ENCODE data around the gene CEBPB.
"Not testable (repeated sequence)": the region's sequence is repeated elsewhere in the genome, so short reads cannot be mapped to it uniquely, and the experiment has no call there.

The CEBPB gene
- total RNA-seq = 109 to 591 (median 213) reads per million in 18 experiments

DNA sequence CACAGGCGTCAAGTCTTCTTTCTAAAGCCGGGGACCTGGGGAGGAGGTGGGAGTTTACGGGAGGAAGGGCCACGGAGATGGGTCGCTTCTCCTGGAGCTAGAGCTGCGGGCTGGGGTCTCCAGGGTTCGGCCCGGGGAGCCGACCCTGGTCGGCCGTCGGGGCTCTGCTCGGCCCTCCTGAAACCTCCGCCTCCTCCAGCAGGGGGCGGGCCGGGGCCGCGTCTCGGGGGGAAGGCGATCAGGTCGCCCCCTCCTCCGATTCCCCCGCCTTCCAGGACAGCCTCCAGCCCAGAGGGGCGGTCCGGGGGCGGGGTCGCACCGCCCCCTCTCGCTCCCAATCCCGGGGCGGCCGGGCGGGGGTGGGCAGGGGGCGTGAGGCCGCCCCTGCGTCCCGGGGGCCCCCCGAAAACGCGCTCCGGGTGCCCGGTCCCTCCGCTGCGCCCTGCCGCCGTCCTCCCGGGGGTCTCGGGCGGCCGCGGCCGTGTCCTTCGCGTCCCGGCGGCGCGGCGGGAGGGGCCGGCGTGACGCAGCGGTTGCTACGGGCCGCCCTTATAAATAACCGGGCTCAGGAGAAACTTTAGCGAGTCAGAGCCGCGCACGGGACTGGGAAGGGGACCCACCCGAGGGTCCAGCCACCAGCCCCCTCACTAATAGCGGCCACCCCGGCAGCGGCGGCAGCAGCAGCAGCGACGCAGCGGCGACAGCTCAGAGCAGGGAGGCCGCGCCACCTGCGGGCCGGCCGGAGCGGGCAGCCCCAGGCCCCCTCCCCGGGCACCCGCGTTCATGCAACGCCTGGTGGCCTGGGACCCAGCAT, at the start of gene CEBPB:
Gene CEBPB (plus strand): TSS at position 580 of the 814 bp plus-strand sequence. CDS start 204 bp downstream, at position 784.
- DNase-seq = peak; percentile 95 to 96

DNA sequence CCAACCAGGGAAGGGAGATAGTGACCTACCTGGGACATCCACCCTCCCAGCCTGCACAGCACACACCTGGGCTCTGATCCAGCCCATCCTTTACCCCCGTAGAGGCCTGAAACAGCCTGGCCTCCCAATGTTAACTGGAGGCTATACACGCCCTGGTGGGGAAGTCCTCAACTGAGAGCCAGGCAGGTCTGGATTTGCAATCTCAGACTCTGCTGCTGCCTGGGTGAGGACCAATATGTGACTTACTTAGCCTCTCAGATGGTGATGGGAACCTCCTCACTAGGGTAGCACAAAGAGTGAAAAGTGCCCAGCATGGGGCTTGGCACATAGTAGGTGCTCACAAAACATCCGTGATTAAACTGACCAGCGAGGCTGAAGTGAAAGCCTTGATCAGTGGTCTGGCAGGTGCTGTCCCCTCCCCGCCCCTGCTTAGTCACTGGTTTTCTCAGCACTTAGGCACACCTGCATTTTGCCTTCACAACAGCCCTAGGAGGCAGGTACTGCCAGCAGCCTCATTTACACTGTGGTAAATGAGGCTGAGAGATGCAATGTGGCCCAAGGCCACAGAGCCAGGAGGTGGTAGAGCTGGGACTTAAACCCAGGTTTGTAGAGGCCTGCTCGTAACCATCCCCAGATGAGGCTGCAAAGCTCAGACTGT, 49.5 kb upstream of the CEBPB start:
- no peak for DNase-seq

DNA sequence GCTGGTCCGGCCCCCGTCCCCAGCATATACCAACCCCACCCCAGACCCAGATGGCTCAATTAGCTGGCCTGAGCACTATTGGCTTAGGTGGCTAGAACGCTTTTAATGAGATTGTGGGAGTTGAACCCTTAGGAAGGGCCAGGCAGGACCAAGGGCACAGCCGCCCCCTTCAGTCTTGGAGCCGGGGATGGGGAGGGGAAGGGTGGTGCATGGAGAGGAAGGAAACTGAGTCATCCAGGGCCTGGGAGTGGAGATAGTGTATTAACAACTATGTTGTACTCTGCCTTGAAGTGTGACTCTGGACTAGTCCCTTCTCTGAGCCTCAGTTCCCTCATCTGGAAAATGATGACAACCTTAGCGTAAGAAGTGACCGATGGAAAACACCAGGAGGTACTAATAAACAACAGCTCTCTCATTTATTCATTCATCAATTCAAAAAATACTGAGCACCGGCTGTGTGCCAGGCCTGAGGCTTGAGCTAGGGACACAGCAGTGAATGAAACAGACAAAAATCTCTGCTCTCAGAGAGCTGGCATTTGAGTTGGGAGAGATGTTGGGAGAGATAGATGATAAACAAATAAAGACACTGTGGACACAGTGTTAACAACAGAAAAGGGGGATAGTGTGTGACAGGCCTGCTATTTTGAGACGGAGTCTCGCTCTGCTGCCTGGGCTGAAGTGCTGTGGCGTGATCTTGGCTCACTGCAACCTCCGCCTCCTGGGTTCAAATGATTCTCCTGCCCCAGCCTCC, 48.6 kb upstream of the CEBPB start:
- no peak for DNase-seq

DNA sequence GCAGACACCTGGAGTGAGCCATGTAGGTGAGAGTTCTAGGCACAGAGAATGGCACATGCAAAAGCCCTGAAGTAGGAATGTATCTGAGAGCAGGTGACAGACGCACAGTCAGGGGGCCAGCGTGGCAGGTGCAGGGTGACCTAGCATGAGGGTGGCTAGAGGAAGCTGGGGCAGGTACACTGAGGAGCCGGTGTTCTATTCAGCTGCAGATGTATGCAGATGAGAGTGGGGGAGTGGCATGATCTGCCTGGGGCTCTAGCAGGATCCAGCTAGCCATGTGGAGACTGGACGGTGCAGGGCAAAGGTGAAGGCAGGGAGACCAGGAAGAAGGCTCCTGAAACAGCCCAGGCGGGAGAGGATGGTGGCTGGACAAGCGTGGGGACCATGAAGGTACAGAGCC, 47.8 kb upstream of the CEBPB start:
- DNase-seq = no peak

DNA sequence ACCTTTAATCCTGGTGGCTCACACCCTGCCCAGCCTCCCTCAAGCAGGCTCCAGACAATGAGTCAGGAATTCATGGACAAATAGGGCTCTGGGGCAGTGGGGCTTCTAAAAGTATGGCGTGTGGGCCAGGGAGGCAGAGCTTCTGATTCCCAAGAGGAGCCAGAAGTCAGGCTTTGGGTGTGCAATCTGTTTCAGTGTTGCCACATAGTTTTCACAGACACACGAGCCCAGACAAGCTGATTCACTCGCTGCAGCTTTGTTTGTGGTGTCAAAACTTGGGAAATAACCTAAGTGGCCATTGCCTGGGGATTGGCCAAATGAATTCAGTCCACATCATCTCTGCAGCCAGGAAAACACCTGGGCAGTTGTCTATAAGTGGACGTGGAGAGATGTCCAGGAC, 46.3 kb upstream of the CEBPB start:
- peak; percentile 90 to 96 for DNase-seq

DNA sequence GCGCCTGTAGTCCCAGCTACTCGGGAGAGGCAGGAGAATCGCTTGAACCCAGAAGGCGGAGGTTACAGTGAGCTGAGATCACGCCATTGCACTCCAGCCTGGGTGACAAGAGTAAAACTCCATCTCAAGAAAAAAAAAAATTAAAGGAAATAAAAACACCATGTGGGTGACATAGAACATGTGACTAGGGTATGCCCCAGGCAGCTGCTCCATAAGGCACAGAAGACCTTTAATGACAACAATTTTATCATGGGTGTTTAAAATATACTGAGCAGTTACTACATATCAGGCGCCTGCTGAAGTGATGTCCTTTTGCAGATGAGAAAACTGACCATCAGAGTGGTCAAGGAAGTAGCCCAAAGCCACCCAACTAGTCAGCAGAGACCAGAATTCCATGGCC, 45.1 kb upstream of the CEBPB start:
- DNase-seq = peak; percentile 28 to 38

DNA sequence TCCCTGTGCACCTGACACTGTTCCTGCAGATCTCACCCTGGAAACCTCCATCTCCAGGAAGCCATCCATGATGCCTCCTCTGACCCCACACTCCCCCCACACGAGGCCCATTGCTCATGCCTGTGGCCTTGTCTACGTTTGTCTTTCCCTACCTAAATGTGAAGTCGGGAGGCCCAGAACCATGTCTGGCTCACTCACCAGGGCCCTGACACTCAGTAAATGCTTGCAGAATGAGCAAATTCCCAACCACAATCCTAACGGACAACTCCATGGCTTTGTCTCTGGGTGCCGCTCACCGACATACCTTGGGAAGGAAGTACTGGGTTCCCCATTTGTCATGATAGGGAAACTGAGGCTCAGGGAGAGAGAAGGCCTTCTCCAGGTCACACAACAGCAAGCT, 44.4 kb upstream of the CEBPB start:
- no peak for DNase-seq

DNA sequence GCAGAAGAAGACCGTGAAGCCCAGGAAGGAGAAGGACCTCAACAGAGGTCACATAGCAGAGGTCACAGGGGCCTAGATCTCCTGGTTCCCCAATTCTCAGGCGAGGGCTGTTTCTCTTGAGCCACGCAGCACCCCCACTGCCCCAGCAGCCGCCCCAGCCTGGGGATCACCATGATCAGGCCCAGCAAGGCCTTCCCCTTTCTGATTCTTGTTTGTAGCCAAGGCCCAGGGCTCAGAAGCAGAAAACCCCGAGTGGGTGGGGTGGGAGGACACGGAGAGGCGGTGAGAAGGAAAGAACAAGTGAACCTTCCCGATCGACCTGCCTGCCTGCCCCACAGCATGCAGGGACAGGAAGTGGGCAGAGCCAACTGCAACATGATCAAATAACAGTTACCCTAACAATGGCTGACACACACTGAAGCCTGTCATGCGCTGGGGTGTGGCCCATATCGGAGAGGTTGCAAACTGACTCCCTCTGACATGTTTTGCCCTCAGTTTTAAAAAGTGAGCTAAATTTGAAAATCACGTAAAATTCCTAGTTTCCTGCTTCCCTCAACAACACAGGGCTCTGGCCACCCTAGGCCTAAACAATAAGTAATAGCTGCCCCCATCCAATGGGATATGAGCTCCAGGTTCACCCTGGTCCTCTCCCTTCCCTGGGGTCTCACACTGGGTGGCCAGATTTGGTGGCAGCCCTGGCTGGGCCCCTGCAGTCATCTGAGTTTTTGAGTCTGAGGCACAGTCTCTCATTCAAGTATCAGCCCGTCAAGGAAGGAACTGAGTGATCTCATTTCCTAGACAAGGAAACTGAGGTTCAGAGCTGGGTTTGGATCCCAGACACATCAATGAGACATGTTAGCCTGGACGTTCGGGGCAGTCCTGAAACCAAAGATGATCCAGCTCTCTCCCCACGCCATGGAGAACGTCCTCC, 43.6 kb upstream of the CEBPB start:
- peak; percentile 89 to 93 for DNase-seq

DNA sequence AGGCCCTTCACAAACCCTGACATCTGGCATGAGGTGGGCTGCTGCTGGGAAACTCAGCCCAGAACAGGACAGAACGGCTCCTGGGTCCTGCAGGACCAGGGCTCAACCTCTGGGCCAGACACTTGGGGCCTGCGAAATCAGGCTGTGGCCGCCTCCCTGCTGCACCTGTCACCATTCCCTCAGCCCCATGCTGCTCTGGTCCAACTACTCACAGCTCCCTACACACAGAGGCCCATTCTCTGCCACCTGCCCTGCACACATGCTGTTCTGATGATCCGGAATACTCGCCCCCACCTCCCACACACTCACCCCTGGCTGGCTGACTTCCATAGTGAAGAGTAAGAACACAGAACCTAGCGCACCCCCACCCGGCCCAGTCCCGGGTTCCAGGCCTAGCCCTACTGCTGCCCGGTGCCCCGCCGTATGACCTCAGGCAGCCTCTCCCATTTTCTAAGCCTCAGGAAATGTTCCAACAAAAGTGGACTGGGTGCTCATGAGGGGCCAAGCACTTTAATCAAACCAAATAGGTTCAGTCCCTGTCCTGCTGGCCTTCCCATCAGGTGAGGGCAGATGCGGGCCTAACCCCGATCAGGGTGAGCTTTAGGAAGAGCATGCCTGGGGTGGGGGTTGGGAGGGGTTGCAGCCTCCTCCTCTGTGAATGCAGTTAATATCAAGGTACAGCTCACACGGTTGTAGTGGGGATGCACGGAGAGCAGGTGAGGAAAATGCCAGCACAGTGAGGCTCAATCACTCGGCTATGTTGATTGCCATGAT, 41.0 kb upstream of the CEBPB start:
- no peak for DNase-seq

DNA sequence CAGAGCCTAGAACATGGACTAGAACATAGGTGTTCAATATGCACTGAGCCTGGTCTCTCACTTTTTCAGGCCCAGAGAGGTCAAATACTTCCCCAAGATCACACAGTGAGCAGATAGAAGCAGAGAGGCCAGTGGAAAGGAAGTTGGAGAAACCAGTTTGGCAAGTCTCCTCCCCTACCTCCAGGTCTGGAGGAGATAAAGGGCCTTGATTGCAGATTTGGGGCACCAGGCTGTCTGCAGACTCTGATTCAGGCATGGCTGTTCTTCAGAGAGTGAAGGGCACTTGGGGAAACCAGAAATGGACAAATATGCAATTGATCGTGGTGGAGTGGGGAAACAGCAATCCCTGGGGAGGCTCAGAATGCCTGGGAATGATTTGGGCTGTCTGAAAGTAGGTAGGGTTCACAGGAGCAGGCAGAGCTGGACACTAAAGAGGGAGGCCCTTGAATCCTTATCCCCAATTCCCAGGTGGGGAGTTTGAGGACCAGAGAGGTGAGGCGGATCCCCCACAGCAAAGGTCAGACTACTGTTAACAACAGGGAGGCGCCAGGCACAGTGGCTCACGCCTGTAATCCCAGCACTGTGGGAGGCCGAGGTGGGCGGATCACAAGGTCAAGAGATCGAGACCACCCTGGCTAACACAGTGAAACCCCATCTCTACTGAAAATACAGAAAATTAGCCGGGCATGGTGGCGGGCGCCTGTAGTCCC, 39.4 kb upstream of the CEBPB start:
- DNase-seq = no peak

DNA sequence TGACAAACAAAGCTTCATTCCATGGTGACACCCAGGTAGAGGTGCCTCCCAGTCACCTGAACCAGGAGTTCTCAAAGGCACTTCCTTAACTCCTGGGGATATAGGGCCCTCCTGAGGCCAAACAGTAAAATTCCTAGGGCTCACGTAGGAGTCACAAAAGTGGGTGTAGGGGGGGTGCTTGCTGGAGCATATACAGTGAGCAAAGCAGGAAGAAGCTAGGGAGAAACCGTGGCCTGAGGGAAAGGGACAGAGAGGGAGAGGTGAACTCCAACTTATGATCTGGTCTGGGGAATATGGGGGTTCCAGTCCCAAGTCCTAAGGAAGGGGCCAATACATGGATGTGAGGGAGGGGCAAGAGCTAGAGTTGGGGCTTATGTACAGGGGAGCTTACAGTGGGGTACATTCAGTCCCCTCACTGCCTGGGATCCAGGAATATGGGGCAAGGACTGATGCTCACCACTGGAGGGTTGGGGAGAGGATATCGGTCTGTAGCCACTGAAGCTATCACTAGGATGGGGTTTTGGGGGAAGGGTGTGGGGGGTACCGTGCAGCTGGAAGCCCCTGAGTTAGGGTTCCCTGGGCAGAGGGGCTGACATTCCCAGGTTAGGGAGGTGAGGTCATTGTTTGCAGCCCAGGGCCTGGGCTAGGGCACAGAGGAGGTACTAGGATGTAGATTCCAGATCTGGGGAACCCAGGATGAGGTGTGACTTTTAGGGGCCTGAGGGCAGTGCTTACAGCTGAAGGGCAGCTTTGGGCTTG, 38.1 kb upstream of the CEBPB start:
- peak in 1 of 2 donors; percentile 43 for DNase-seq

DNA sequence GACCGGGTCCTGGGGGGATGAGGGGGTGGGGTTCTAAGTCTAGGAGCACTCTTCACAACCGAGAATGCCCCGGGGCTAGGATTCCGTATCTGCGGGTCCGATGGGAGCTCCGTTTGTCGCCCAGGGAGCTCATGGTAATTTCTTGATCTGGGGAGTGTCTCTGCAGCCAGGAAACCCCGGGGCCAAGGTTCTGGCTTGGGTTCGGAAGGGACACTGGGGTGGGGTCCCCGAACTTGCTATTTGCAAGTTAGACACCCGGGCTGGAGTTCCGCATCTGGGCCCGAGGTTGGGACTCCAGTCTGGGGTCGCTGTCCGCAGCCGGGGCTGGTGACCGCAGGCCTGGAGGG, 37.5 kb upstream of the CEBPB start:
- DNase-seq = no peak

DNA sequence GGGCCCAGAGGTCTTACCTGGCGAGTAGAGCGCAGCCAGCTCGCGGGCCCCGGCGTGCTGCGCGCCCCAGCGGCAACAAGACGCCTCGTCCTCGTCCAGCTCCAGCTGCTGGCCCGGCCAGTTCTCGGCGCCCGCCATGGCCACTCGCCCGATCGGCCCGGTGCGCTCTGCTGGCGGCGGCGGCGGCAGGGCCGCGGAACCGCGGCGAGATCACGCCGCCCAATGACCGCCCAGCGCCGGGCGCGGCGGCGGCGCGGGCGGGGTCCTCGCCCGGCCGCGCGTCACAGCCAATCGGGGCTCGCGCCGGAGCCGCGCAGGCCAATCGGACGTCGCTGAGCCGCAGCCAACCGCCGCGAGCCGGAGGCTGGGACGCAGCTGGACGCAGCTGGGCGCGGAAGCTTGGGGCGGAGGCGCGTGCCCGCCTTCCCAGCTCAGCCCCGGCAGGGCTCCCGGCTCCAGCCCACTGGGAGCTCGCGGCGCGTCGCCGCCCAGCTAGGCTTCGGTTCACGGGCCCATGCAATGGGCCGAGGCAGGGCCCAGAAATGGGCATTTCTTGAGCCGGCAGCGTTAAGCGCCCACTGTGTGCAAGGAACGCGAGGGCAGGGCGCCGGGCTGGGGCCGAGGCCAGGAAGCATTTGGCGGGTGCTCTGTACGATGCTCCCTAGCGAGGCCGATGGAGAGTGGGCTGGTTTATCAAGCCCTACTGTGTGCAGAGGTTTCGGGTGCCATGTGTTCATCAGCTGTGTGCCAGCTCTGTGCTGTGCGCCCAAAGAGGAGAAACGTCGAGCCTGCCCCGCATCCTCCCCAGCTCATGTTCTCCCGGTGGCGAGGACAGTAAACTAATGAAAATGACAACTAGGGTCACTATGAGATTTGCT, 36.9 kb upstream of the CEBPB start, which contains the start of gene PEDS1:
Gene PEDS1 (minus strand): TSS at position 224 of the 878 bp plus-strand sequence. CDS start 86 bp downstream, at position 138.
- peak; percentile 92 to 97 for DNase-seq

DNA sequence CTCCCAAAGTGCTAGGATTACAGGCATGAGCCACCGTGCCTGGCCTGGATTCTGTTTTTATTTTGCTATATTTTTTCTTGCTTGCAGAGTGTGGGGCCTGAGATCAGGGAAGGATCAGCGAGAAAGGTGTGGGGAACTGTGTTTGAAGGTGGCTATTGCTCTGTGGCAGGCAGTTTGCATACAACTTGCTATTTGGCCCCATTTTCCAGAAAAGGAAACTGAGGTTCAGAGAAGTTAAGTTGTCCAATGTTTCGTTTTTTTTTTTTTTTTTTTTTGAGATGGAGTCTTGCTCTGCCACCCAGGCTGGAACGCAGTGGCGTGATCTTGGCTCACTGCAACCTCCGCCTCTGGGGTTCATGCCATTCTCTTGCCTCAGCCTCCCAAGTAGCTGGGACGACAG, 29.1 kb upstream of the CEBPB start:
- not testable (repeated sequence) for DNase-seq

DNA sequence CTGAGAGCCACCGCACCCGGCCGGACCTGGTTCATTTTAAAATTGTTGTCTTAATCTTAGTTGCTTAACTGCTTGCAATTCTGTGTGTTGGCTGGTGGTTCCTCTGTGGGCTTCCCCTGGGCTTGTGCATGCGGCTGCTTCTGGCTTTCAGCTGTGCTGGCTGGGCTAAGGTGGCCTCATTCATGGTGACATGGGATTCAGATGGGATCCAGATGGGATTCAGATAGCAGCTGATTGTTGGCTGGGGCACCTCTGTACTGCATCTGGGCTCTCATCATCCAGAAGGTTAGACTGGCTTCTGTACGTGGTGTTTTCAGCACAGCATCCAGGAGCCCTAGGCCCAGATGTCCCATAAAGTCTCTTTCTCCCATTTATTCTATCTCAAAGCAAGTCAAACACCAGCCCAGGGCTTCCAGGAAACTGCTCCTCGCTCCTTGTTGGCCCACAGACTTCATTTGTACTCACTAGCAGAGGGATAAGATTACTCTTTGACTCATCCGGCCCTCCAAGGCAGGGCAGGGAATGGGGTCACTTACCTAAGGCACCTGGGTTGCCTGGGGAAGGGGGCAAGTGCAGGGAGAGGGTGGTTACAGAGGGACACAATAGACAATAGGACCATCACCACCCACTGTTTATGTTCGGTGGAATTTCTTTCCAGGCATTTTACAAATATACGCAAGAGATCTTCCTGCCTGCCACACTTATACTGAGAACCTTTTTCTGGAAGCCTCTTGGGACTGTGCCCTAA, 26.9 kb upstream of the CEBPB start:
- peak in 1 of 2 donors; percentile 55 for DNase-seq

DNA sequence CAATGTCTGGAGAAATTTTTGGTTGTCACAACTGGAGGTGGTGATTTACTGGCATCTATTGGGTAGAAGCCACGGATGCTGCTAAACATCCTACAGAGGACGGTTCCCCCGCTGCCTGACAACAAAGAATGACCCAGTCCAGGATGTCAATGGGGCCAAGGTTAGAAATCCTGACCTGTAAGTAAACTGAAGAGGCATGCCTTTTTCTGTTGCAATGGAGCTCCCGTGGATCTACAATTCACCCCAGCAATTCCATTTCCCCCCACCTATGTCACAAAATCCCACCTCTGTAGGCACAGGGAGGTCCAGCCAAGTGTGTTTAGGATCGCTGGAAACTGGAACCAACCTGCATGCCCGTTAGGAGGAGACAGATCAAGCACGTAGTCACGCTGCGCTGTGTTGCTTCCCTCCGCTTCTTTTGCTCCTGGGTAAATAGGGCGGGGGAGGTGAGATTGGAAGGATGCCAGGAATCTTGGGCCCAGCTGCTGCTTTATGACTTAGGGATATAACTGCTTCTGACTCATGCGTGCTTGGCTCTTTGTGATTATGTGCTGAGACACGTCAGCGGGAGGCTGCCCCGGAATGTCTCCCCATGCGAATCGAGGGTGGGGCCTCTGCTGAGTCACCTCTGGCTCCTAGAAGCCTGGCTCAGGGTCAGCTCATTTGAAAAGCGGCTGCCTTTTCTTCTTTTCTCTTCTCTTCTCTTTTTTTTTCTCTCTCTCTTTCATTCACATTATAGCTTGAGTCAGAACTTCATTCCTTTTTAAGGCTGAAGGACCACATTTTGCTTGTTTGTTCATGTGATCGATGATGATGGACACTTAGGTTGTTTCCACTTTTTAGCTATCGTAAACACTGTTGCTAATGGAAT, 24.7 kb upstream of the CEBPB start:
- peak; percentile 97 to 98 for DNase-seq

DNA sequence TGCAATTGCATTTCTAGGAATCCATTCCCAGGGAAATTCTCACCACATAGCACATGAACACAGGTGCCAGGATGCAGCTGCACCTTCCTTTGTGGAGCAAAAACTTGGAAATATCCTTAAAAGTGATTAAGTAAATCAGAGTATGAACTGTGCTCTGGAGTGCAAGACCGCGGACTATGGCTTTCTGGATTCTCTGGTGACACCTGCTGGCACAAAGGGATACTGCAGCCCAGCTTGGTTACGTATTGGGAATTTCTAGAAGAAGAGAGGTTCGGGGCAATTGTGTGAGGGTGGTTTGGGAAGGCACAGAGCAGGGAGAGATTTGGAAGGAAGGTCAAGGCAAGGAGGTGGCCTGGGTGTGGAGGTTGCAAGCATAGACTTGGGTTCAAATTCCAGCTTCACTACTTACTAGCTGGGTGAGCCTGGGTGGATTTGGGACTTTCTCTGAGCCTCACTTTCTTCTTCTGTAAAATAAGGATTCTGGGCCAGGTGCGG, 21.3 kb upstream of the CEBPB start:
- peak; percentile 86 to 92 for DNase-seq
